GM13976 (cell line): Measurements from ENCODE around the gene AGAP1.
A peak's percentile ranks its signal among the peaks of the same experiment; 100 is the strongest.

ENCODE experiments used
- DNase-seq: peaks from one replicate; pipeline ENCODE4 v3.0.0; 2012; ENCODE audit warnings: low spot score
- in situ Hi-C: fragments of 300-500 bp; cut with MboI; formaldehyde crosslinking; loops from one replicate; pipeline ENCODE4 v1.12.0; 2022; ENCODE audit warnings: low sequenced_read_pairs, mixed read lengths, inconsistent platforms; ENCODE audit not compliant: unreplicated experiment
- TF ChIP-seq, protein P1 (sequence below): IDR thresholded peaks from 2 replicates; pipeline ENCODE4 v1.5.1; 2012; ENCODE audit warnings: borderline replicate concordance, mild to moderate bottlenecking; ENCODE audit not compliant: insufficient read depth; ENCODE audit errors: extremely low read depth, missing control alignments, control extremely low read depth

The AGAP1 gene

DNA sequence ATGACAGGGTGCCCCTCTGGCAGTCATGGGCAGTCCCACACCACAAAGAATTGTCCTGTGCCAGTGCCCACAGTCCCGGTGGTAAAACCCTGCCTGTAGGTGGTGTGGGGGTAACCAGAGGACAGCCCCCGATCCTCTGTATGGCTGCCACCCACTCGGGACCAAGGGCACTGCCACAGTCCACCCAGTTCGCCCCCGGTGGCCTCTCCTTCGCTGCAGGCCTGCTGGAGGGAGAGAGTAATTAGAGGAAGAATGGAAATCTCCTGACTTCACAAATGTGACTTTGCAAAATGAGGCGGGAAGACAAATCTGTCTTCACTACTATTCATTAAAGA lies 663.0 kb downstream of the AGAP1 start:
- DNase-seq, result no peak
- in situ Hi-C loops, result no loop called here
- TF ChIP-seq, protein P1, sequence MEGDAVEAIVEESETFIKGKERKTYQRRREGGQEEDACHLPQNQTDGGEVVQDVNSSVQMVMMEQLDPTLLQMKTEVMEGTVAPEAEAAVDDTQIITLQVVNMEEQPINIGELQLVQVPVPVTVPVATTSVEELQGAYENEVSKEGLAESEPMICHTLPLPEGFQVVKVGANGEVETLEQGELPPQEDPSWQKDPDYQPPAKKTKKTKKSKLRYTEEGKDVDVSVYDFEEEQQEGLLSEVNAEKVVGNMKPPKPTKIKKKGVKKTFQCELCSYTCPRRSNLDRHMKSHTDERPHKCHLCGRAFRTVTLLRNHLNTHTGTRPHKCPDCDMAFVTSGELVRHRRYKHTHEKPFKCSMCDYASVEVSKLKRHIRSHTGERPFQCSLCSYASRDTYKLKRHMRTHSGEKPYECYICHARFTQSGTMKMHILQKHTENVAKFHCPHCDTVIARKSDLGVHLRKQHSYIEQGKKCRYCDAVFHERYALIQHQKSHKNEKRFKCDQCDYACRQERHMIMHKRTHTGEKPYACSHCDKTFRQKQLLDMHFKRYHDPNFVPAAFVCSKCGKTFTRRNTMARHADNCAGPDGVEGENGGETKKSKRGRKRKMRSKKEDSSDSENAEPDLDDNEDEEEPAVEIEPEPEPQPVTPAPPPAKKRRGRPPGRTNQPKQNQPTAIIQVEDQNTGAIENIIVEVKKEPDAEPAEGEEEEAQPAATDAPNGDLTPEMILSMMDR, result no peak

DNA sequence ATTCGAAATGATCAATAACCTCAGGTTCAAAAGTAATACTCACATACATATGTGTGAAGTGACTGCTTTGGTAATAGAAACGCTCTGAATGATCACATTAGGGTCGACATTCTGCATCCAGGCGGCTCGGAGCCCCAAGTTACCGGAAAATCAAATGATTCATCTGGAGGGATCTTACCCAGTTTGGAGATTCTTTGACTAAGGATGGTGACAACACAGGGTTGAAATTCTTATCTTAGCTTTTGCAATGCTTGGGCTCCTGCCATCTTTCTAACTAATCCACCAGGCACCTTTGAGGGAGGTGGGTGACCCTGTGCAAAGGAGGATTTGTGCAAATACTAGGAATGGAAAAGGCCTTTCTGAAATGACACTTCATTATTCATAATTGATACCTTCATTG lies 663.5 kb downstream of the AGAP1 start:
- in situ Hi-C loops, result no loop called here
- TF ChIP-seq, protein P1, result no peak
- DNase-seq, result no peak

GRCh38 chr2:236157815-236158498 lies 664.1 kb downstream of the AGAP1 start:
- in situ Hi-C loops, result no loop called here
- TF ChIP-seq, protein P1, result no peak
- DNase-seq, result peak; percentile 12

- DNase-seq, result no peak
- in situ Hi-C loops, result no loop called here
- TF ChIP-seq, protein P1, result no peak
These were observed 665.3 kb downstream of the AGAP1 start for GRCh38 chr2:236158969-236159777.

DNA sequence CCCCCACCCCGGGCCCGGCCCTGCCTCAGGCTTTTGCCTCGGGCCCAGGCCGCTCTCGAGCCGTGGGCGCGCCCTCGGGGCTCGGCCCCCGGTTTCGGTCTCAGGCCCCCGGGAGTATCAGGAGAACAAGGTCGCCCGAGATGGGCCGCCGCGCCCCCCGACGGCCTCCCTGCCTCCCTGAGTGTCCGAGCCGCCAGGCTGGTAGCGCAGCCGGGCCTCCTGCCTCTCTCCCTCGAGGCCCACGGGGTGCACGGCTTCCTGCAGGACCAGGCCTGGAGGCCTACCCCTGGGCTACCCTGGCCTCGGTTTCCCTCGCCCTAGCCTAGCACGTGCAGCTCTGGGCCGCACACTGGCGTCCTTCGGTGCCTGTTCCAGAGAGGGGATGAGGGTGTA lies 665.9 kb downstream of the AGAP1 start:
- in situ Hi-C loops, result no loop called here
- peak; percentile 24 for DNase-seq
- TF ChIP-seq, protein P1, result no peak

GRCh38 chr2:236160366-236161081 lies 666.7 kb downstream of the AGAP1 start:
- TF ChIP-seq, protein P1, result no peak
- DNase-seq, result peak; percentile 27
- in situ Hi-C loops, result no loop called here
